Duodenal mucosa (tissue), 2 donors: ENCODE measurements around the gene SP140L.
A peak's percentile ranks its signal among the peaks of the same experiment; 100 is the strongest.

Source experiments
- H3K27ac ChIP-seq: one replicate; pipeline ENCODE4 v1.7.0; 2013; ENCODE audit warnings: low read depth, low read length
- H3K27me3 ChIP-seq, 2 donors: one replicate each; pipeline ENCODE4 v1.7.0; 2013; ENCODE audit warnings: low read length in 2 of 2, control low read depth in 1 of 2; ENCODE audit not compliant: insufficient read depth in 2 of 2, control insufficient read depth in 1 of 2
- H3K36me3 ChIP-seq, 2 donors: one replicate each; pipeline ENCODE4 v1.7.0; 2013; ENCODE audit warnings: low read length in 2 of 2, control low read depth in 1 of 2; ENCODE audit not compliant: insufficient read depth in 2 of 2, control insufficient read depth in 1 of 2
- H3K4me1 ChIP-seq, 2 donors: one replicate each; pipeline ENCODE4 v1.7.0; 2013; ENCODE audit warnings: low read length in 2 of 2, control low read depth in 1 of 2; ENCODE audit not compliant: insufficient read depth in 2 of 2, control insufficient read depth in 1 of 2
- H3K4me3 ChIP-seq, 2 donors: one replicate each; pipeline ENCODE4 v1.7.0; 2013; ENCODE audit warnings: low read length in 2 of 2, low read depth in 1 of 2
- H3K9ac ChIP-seq, 2 donors: one replicate each; pipeline ENCODE4 v1.7.0; 2013; ENCODE audit warnings: low read length in 2 of 2, low read depth in 1 of 2
- H3K9me3 ChIP-seq, 2 donors: one replicate each; pipeline ENCODE4 v1.7.0; 2013; ENCODE audit warnings: low read length in 2 of 2, control low read depth in 1 of 2; ENCODE audit not compliant: control insufficient read depth in 1 of 2

Gene SP140L

GRCh38 chr2:230323385-230324106 lies 3.4 kb upstream of the SP140L start:
- Histone ChIP-seq H3K4me1 (peaks cover 6 to 25% of the 10 kb centered on the region in 2 donors), H3K36me3 (no peaks in the 10 kb centered on the region), H3K27me3 (no peaks in the 10 kb centered on the region), H3K9ac (no peak overlapping the region), H3K9me3 (no peaks in the 10 kb centered on the region), H3K4me3 (no peak overlapping the region), H3K27ac (no peak overlapping the region)

DNA sequence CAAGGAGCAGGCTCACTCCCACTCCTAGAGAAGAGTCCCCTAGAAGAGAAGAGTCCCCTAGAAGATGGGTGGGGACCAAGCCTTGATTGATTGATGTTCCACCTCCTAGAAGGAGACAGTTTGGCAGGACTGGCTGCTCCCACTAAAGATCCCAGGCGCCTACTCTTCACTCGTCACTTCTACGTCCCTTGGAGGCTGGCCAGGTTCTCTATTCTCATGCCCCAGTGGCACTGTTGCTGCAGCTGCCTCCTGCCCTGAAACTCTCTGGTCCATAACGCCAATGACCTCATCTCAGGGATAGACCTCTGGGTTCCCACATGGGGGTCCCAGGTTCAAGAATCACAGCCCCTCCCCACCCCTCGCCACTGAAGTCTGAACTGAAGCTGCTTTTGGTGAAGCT lies 2.5 kb upstream of the SP140L start:
- no peaks in the 10 kb centered on the region for H3K9me3 ChIP-seq
- H3K36me3 ChIP-seq = no peaks in the 10 kb centered on the region
- H3K27me3 ChIP-seq = no peaks in the 10 kb centered on the region
- H3K4me1 ChIP-seq = peaks cover 6 to 18% of the 10 kb centered on the region in 2 donors
- no peak overlapping the region for H3K27ac ChIP-seq
- no peak overlapping the region for H3K4me3 ChIP-seq
- no peak overlapping the region for H3K9ac ChIP-seq

DNA sequence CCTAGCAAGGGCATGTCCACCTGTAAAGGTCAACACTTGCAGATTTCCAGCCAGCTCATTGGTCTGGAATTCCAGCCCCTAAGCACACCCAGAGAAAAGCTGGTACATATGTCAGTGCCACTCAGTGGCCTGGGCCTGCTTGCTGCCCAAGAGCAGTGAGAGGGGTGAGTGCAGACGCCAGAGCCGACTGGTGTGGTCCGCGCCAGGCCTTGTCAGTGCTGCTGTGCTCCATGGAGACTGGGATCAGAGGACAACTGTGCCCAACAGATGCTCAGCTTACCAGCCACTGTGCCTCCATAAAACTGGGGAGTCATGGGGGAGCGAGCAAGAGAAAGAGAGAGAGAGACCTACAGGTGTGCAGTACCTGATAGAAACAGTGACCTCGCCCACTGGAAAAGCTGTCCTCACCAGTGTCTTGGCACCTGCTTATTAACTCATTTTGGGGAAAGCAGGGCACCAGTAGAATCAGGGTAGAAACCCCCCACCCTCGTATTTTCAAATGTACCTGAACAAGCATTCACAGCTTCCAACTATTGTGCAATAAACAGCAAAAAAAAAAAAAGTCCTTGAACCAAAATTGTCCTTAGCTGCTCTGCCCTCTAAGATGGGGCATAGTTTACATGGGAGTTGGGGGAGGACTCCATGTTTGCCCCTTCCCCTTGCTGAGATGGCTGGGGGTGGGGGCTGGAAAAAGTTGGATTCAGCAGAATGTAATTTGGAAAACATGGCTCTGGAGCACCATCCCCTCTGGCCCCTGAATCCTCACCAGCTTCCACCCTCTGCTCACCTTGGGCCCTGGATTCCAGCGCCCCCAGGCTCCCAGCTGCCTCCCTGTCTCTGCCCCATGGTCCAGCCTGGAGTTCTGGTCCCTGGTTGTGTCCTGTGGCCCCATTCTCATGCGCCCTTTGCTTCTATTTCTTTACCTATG lies 1.4 kb upstream of the SP140L start:
- Histone ChIP-seq H3K4me3 (no peak overlapping the region), H3K9me3 (no peaks in the 10 kb centered on the region), H3K4me1 (peaks cover 6 to 14% of the 10 kb centered on the region in 2 donors), H3K27ac (no peak overlapping the region), H3K9ac (no peak overlapping the region), H3K27me3 (no peaks in the 10 kb centered on the region), H3K36me3 (peaks cover 0 to 5% of the 10 kb centered on the region in 2 donors)

- H3K9me3 ChIP-seq = no peaks in the 10 kb centered on the region
- H3K4me1 ChIP-seq = peaks cover 6 to 14% of the 10 kb centered on the region in 2 donors
- H3K27ac ChIP-seq = peak overlapping the region; percentile 74
- H3K27me3 ChIP-seq = no peaks in the 10 kb centered on the region
- peaks cover 0 to 7% of the 10 kb centered on the region in 2 donors for H3K36me3 ChIP-seq
- peak overlapping the region; percentile 55 to 81 for H3K9ac ChIP-seq
- peak overlapping the region; percentile 82 to 90 for H3K4me3 ChIP-seq
Observed at GRCh38 chr2:230327418-230328154, 593 bp downstream of the SP140L start.

DNA sequence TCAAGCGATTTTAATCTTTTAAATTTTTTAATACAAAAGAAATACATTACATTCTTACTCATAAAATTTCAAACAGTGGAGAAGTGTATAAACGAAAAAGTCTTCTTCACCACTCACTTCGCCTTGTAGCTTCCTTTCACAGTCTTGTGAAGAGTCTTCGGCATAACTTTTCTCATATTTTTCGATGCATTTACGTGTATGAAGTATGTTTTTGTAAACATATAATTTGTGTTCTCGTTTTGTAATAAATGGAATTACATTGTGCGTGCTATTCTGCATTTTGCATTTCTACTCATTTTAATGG lies 1.1 kb downstream of the SP140L start:
- Histone ChIP-seq H3K27ac (no peak overlapping the region), H3K4me1 (peaks cover 6 to 14% of the 10 kb centered on the region in 2 donors), H3K9me3 (no peaks in the 10 kb centered on the region), H3K27me3 (no peaks in the 10 kb centered on the region), H3K36me3 (peaks cover 0 to 10% of the 10 kb centered on the region in 2 donors), H3K4me3 (peak overlapping the region; percentile 82 to 90), H3K9ac (no peak overlapping the region)

- no peak overlapping the region for H3K4me3 ChIP-seq
- H3K4me1 ChIP-seq = peaks cover 6 to 14% of the 10 kb centered on the region in 2 donors
- H3K27me3 ChIP-seq = no peaks in the 10 kb centered on the region
- H3K36me3 ChIP-seq = peaks cover 4 to 15% of the 10 kb centered on the region in 2 donors
- H3K9me3 ChIP-seq = no peaks in the 10 kb centered on the region
- no peak overlapping the region for H3K9ac ChIP-seq
- H3K27ac ChIP-seq = no peak overlapping the region
Observed at GRCh38 chr2:230329946-230330605, 3.1 kb downstream of the SP140L start.

DNA sequence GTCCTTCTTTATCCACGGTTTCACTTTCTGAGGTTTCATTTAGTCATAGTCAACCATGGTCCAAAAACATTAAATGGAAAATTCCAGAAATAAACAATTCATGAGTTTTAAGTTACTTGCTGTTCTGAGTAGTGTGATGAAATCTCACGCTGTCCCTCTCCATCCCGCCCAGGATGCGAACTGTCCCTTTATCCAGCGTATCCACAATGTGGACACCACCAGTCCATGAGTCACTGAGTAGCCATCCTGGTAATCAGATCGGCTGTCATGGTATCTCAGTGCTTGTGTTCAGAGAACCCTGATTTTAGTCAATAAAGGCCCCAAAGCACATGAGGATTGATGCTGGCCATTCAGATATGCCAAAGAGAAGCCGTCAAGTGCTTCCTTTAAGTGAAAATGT lies 3.7 kb downstream of the SP140L start:
- no peak overlapping the region for H3K9ac ChIP-seq
- no peak overlapping the region for H3K27ac ChIP-seq
- H3K9me3 ChIP-seq = no peaks in the 10 kb centered on the region
- H3K36me3 ChIP-seq = peaks cover 4 to 15% of the 10 kb centered on the region in 2 donors
- H3K27me3 ChIP-seq = no peaks in the 10 kb centered on the region
- H3K4me3 ChIP-seq = no peak overlapping the region
- peaks cover 6 to 14% of the 10 kb centered on the region in 2 donors for H3K4me1 ChIP-seq

DNA sequence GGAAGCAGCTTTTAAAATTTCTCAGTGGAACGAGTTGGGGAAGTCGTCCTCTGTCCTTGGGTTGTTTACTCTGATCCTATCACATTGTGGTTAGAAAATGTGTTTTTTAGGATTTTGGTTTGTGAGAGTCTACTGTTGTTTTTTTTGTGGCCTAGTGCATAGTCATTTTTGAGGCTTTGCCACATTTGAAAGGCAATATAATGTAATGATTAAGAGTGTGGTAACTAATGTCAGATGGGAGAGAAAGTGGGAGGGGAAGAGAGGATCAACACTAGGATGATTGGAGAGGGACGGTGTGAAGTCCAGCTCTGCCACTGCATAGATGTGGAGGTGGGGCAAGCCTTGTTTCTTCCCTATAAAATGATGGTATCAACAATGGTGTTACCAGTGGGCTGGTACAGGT lies 8.5 kb downstream of the SP140L start:
- H3K27me3 ChIP-seq = no peaks in the 10 kb centered on the region
- no peak overlapping the region for H3K4me3 ChIP-seq
- peaks cover 4 to 19% of the 10 kb centered on the region in 2 donors for H3K36me3 ChIP-seq
- no peaks in the 10 kb centered on the region for H3K9me3 ChIP-seq
- no peak overlapping the region for H3K9ac ChIP-seq
- H3K27ac ChIP-seq = no peak overlapping the region
- no peaks in the 10 kb centered on the region for H3K4me1 ChIP-seq

- Histone ChIP-seq H3K27me3 (no peaks in the 10 kb centered on the region), H3K36me3 (peaks cover 4 to 19% of the 10 kb centered on the region in 2 donors), H3K4me1 (no peaks in the 10 kb centered on the region), H3K4me3 (no peak overlapping the region), H3K9ac (no peak overlapping the region), H3K27ac (no peak overlapping the region), H3K9me3 (no peaks in the 10 kb centered on the region)
Observed at GRCh38 chr2:230335864-230336506, 9.0 kb downstream of the SP140L start.
